ENCODE results near the gene GPANK1. TPM values are rescaled to one million over a fixed set of nuclear protein-coding genes. Genes with fewer than 3 reads are reported as not detected.

Gene GPANK1
- total RNA-seq, 1 experiment from 2014 or later = 24.9 TPM

DNA sequence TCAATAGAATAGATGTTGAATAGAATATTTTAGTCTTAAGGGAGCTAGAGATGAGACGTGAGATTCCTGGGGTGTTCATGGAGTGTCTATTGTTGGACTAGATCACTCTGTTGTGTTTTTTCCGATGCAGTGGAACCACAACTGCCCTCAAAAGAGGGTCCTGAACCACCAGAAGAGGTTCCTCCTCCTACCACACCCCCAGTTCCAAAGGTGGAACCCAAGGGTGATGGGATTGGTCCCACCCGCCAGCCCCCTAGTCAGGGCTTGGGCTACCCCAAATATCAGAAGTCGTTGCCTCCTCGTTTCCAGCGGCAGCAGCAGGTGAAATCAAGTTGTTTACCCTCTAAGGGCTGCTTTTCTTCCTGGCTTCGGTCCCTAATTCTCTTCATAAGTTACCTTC, 35.8 kb downstream of the GPANK1 start:
- DNase-seq (ENCODE audit: low spot score) = no peak
- in situ Hi-C loops (cut with HindIII; ENCODE audit: low sequenced_read_pairs) = no loop called here

DNA sequence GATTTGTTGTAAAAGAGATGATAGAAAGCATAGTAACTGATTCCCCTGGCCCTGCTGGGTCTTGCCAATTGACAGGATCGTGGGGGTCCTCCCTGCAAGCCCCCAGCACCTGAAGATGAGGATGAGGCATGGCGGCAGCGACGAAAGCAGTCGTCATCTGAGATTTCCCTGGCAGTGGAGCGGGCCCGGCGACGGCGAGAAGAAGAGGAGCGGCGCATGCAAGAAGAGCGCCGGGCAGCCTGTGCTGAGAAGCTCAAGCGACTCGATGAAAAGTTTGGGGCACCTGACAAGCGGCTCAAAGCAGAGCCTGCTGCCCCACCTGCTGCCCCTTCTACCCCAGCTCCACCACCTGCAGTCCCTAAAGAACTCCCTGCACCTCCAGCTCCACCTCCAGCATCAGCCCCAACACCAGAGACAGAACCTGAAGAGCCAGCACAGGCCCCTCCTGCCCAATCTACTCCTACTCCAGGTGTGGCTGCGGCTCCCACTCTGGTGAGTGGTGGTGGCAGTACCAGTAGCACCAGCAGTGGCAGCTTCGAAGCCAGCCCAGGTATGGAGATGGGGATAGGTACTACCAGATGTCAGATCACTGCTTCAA, 37.0 kb downstream of the GPANK1 start:
- DNase-seq (ENCODE audit: low spot score) = no peak
- in situ Hi-C loops (cut with HindIII; ENCODE audit: low sequenced_read_pairs) = no loop called here

DNA sequence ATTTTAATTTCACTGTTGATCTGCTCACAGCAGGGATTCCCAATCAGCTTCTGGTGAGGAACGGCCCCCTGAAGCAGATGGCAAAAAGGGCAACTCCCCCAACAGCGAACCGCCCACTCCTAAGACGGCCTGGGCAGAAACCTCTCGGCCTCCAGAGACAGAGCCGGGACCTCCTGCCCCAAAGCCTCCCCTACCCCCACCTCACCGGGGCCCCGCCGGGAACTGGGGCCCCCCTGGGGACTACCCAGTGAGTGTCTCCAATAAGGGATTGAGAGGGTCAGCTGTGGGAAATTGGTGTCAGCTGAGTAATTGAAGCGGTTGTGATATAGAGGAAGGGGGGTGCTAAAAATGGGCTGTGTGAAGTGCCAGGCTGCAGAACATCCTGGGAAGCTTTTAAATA, 37.8 kb downstream of the GPANK1 start:
- in situ Hi-C loops (cut with HindIII; ENCODE audit: low sequenced_read_pairs) = no loop called here
- DNase-seq (ENCODE audit: low spot score) = no peak

DNA sequence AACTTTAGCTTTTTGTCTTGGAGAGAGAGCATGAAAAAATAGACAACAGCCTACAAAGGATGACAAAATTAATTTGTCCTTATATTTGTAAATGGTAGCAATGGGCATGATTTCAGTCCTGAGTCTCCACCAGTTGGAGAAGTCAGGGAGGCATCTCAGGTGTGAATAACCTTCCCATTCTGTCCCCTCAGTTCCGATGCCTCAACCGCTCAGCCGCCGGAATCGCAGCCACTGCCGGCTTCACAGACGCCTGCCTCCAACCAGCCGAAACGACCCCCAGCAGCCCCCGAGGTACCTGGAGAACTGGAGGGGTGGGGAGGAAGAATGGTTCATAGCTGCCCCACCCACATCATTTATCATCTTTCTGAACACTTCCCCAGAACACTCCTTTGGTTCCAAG, 40.7 kb downstream of the GPANK1 start:
- no peak for DNase-seq (ENCODE audit: low spot score)

DNA sequence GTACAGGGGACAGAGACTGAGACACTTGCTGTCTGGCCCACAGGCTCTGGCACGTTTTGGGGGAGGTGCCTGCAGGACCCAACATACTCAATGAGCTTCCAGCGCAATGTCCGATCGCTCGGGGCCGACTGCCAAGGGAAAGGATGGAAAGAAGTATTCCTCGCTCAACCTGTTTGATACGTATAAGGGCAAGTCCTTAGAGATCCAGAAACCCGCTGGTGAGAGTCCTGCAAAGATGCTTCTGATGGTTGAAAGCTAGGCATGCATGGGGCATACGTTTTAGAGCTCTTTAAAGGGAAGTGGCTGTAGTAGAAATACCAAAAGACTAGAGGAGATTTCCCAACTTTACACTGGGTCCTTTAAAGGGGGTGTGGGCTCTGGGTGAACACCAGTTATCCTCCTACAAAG, 42.1 kb downstream of the GPANK1 start:
- DNase-seq (ENCODE audit: low spot score) = no peak
- in situ Hi-C loops (cut with HindIII; ENCODE audit: low sequenced_read_pairs) = no loop called here

More for the DNA sequence above, 40.7 kb downstream of the GPANK1 start:
- in situ Hi-C loops (cut with HindIII; ENCODE audit: low sequenced_read_pairs) = no loop called here

DNA sequence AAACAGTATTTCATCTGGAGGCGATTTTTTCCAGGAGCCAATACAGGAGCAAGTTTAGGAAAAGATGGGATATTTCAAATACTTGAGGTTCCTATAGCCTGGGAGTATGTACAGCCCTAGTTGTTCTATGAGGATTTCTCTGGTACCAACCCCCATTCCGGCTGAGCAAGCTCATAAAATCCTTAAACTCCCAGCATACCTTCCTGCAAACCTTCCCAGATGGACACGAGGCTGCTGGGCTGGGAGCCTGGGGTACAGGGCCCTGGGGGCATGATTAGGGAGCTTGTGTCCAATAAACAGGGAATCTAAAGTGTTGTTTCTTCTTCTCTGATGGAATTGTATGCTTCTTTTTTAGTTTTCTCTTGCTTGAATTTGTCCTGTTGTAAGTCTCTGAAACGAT, 42.8 kb downstream of the GPANK1 start:
- peak; percentile 23 for DNase-seq (ENCODE audit: low spot score)
- in situ Hi-C loops (cut with HindIII; ENCODE audit: low sequenced_read_pairs) = no loop called here

DNA sequence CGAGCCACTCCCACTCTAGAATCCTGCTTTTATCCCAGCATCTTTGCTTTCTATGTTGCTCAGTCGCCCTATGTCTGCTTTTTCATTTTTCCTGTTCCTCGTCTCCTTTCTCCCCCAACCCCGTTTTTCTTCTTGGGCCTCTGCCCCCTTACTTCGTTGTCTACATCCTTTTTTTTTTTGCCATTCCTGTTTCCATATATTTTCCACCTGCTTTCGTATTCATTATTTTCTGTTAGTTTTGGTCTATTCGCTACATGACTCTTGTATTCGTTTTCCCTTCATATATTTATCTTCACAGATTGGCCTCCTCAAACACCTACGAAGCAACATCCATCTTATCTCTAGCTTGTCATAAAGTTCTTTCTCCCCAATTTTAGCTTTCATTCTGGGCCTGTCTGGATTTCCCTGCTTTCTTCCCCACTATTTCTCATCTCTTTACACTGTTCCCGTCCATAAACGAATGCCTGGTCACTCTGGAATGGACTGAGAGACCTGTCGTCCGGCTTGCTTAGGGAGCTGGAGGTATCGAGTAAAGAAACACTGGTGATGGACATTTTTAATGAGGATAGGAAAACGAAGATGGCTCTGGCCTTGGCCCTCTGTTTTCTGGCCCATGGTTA, 43.4 kb downstream of the GPANK1 start:
- DNase-seq (ENCODE audit: low spot score) = peak; percentile 26
- in situ Hi-C loops (cut with HindIII; ENCODE audit: low sequenced_read_pairs) = no loop called here

DNA sequence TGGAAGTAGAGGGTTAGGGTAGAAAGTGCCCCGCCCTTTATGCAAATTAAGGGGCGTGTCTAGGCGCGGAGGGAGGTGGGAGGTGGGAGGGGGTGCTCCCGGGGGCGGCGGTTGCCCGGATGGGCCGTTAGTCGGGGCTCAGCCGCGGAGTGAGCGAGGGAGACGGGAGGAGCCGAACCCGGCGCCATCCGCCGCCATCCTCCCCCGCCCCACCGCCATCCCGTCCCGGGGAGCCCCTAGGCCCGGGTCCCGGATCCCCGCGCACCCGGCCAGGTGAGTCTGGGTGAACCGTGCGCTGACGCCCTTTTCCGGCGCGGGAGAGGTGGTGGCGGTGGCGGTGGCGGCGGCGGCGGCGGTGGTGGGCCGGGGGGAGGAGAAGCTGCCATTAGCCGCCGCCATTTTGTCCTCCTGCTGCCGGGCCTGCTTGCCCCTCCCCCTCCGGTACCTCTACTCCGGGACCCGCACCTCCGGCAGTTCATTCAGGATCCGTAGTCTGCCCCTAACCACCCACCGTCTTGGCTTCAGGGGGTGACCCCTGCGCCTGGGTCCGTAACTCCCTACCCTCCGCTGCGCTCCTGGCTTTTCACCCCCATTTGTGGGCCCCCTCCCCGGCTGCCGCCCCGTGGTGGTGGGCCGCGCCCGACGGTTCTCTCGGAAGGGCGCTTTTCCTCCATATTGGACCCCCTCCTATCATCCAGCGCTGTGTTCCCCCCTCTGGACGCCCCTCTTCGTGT, 44.0 kb downstream of the GPANK1 start, which contains the start of gene PRRC2A:
Gene PRRC2A (plus strand): TSS at position 130 of the 734 bp plus-strand sequence. CDS start 2,075 bp downstream, outside the sequence.
- peak; percentile 65 for DNase-seq (ENCODE audit: low spot score)
- in situ Hi-C loops (cut with HindIII; ENCODE audit: low sequenced_read_pairs) = no loop called here

DNA sequence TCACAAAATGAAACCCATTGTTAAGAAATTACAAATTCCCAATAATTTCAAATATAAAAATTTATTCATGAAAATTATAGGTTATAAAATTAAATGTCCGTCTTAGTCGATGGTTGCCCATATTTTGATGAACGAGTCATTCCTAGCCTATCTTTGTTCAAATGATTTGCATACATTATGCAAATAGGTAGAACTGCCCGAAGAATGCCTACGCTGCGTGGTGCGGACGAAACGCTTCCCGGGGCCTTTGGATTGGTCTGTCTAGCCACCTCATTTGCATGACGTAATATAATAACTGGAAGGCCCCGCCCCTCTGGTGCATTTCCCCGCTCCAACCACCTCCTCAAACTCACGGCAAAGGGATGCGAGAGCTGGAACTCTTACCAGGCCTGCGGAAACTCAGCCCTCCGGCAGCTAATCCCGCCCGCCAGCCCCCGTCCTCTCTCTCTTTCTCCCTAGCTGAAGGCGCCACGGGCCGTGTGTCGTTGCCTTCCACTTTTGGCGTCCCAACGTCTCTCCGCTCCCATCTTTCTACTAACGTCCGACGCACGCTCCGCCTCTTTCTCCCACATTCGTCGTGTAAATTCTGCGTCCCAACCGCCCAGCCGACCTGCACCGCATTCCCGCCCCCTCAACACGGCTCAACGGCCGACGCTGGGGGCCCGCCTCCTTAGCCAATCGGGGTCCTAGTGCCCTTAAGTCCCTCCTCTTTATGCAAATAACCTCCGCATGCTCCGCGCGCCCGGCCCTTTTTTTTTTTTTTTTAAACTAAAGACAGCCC, 44.8 kb downstream of the GPANK1 start:
- DNase-seq (ENCODE audit: low spot score) = peak; percentile 100
- in situ Hi-C loops (cut with HindIII; ENCODE audit: low sequenced_read_pairs) = no loop called here

DNA sequence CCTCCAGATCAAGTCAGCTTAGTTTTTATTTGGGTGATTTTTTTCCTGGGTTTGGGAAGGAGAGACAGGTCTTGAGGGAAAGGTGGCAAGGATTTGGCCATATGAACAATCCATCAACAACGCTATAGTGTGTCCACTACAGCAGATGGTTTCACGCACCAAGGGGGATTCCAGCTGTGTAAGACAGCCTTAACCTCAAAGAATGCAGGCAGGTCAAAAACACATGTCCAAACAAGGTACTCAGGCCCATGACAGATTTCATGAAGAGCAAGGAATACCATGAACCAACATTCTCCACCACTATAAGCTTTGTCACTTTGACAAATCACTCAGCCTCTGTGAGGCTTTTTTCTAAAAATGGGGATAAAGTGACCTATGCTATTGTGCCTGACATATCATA, 47.8 kb downstream of the GPANK1 start:
- no peak for DNase-seq (ENCODE audit: low spot score)
- in situ Hi-C loops (cut with HindIII; ENCODE audit: low sequenced_read_pairs) = no loop called here

DNA sequence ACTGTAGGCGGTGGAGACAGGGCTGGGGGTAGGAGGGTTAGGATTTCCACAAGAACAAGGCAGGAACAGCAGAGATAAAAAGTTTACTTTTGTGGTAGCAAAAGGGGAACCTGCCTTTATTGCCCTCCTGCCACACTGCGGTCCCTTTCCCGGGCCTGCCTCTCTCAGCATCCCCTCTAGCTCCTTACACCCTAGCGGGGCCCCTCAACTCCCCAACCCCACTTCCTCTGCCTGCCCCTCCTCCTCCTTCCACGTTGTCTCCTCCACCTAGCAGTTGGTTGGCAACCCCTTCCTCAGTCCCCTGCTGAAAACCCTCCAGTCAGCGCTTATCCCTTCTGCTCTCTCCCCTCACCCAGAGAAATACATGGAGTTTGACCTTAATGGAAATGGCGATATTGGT, 49.0 kb downstream of the GPANK1 start:
- in situ Hi-C loops (cut with HindIII; ENCODE audit: low sequenced_read_pairs) = no loop called here
- no peak for DNase-seq (ENCODE audit: low spot score)

DNA sequence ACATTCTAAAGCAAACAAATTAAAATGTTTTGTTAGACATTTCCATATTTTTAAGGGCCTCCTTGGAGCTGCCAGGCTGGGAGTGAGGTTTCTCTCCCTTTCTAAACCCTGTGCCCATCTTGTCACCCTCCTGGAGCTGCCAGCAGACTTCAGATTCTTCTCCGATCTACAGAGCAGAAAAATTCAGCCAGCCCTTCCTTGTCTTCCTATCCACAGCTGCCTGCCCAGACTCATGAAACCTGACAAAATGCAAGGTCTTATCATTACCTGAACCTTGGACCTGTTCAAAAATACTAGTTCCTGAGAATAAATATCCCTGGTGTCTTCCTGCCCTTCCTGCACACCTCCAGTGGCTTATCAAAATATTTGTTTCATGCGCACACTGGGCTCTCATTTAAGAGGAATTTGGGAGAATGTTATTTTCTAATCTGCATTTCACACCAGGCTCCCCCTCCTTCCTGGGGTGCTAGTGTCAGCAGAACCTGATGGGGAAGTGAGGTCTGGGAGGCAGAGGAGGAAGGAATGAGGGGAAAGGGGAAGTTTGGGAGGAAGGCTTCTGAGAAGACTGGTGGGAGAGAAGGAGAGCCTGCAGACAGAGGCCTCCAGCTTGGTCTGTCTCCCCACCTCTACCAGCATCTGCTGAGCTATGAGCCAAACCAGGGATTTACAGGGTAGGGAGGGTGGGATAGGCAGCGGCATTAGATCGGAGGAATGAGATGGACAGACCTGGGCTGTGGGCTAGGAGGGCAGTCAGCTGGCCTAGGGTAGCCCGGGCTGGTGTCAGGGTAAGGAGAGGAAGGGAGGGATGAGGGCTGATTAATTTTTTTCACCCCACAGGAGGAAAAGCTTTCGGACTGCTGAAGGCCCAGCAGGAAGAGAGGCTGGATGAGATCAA, 49.9 kb downstream of the GPANK1 start, which contains the start of gene AIF1:
Gene AIF1 (plus strand): TSS at position 551 of the 895 bp plus-strand sequence. CDS start 96 bp downstream, at position 647.
- in situ Hi-C loops (cut with HindIII; ENCODE audit: low sequenced_read_pairs) = no loop called here
- DNase-seq (ENCODE audit: low spot score) = no peak

DNA sequence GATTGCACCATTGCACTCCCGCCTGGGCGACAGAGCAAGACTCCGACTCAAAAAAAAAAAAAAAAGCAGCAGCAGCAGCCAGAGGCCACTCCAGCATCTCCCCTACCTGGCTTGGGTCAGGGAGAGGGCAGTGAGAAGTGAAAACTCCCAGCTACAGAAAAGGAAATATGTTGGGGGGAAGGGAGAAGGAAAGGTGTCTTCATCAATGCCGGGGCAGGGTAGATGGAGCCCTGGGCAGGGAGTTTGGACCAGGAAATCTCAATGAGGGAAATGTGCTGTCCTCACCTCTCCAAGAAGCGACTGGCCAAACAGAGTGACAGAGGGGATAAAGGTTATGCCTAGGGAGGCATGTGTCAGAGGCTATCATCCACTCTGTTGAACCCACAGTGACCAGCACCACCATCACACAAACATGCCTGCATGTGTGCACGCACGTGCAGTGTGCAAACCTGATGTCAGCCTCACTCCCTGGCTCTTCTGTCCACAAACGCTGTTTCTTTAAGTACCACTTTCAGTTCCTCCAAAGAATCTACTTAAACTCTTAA, 50.6 kb downstream of the GPANK1 start:
- in situ Hi-C loops (cut with HindIII; ENCODE audit: low sequenced_read_pairs) = no loop called here
- DNase-seq (ENCODE audit: low spot score) = no peak

Other genes with a start within 250 kb of the GPANK1 start
- gene MICB, start 166.9 kb downstream of the GPANK1 start, total RNA-seq (2014; rRNA removed; shearing (Covaris generic)) = 15.0 and 18.3 TPM in 2 replicates
- 2.1 TPM in 1 of 2 replicates, not detected in the other for gene MCCD1, start 136.0 kb downstream of the GPANK1 start, total RNA-seq (2014; rRNA removed; shearing (Covaris generic))
- 771 and 792 TPM in 2 replicates for gene DDX39B, start 123.0 kb downstream of the GPANK1 start, total RNA-seq (2014; rRNA removed; shearing (Covaris generic))
- gene ATP6V1G2, start 118.4 kb downstream of the GPANK1 start, total RNA-seq (2014; rRNA removed; shearing (Covaris generic)) = 3.8 and 4.9 TPM in 2 replicates
- 19.8 and 24.9 TPM in 2 replicates for gene NFKBIL1, start 117.4 kb downstream of the GPANK1 start, total RNA-seq (2014; rRNA removed; shearing (Covaris generic))
- gene LTA, start 92.7 kb downstream of the GPANK1 start, total RNA-seq (2014; rRNA removed; shearing (Covaris generic)) = not detected in 2 replicates
- 0.14 TPM in 1 of 2 replicates, not detected in the other for gene TNF, start 89.4 kb downstream of the GPANK1 start, total RNA-seq (2014; rRNA removed; shearing (Covaris generic))
- 0.51 TPM in 1 of 2 replicates, not detected in the other for gene LTB, start 82.6 kb downstream of the GPANK1 start, total RNA-seq (2014; rRNA removed; shearing (Covaris generic))
- not detected in 2 replicates for gene LST1, start 78.7 kb downstream of the GPANK1 start, total RNA-seq (2014; rRNA removed; shearing (Covaris generic))
- not detected in 2 replicates for gene NCR3, start 72.0 kb downstream of the GPANK1 start, total RNA-seq (2014; rRNA removed; shearing (Covaris generic))
- 36.6 and 57.5 TPM in 2 replicates for gene AIF1, start 49.8 kb downstream of the GPANK1 start, total RNA-seq (2014; rRNA removed; shearing (Covaris generic))
- 62.1 and 62.4 TPM in 2 replicates for gene PRRC2A, start 44.3 kb downstream of the GPANK1 start, total RNA-seq (2014; rRNA removed; shearing (Covaris generic))
- 257 and 311 TPM in 2 replicates for gene BAG6, start 12.3 kb downstream of the GPANK1 start, total RNA-seq (2014; rRNA removed; shearing (Covaris generic))
- gene APOM, start 9.1 kb downstream of the GPANK1 start, total RNA-seq (2014; rRNA removed; shearing (Covaris generic)) = 2.3 and 3.6 TPM in 2 replicates
- gene C6orf47, start 4.2 kb downstream of the GPANK1 start, total RNA-seq (2014; rRNA removed; shearing (Covaris generic)) = 12.4 and 16.2 TPM in 2 replicates
- gene CSNK2B, start 1.1 kb upstream of the GPANK1 start, total RNA-seq (2014; rRNA removed; shearing (Covaris generic)) = 105 and 107 TPM in 2 replicates
- gene LY6G5B, start 5.0 kb upstream of the GPANK1 start, total RNA-seq (2014; rRNA removed; shearing (Covaris generic)) = 2.0 TPM in 1 of 2 replicates, not detected in the other
- gene LY6G5C, start 16.1 kb upstream of the GPANK1 start, total RNA-seq (2014; rRNA removed; shearing (Covaris generic)) = not detected in 2 replicates
- 43.9 and 47.3 TPM in 2 replicates for gene ABHD16A, start 38.3 kb upstream of the GPANK1 start, total RNA-seq (2014; rRNA removed; shearing (Covaris generic))
- gene LY6G6F, start 41.9 kb upstream of the GPANK1 start, total RNA-seq (2014; rRNA removed; shearing (Covaris generic)) = 1.1 TPM in 1 of 2 replicates, not detected in the other
- not detected in 2 replicates for gene LY6G6D, start 50.4 kb upstream of the GPANK1 start, total RNA-seq (2014; rRNA removed; shearing (Covaris generic))
- gene LY6G6C, start 56.7 kb upstream of the GPANK1 start, total RNA-seq (2014; rRNA removed; shearing (Covaris generic)) = not detected in 2 replicates
- gene MPIG6B, start 58.4 kb upstream of the GPANK1 start, total RNA-seq (2014; rRNA removed; shearing (Covaris generic)) = not detected in 2 replicates
- gene DDAH2, start 64.3 kb upstream of the GPANK1 start, total RNA-seq (2014; rRNA removed; shearing (Covaris generic)) = 141 and 183 TPM in 2 replicates
- gene CLIC1, start 71.5 kb upstream of the GPANK1 start, total RNA-seq (2014; rRNA removed; shearing (Covaris generic)) = 868 and 869 TPM in 2 replicates
- gene MSH5, start 75.0 kb upstream of the GPANK1 start, total RNA-seq (2014; rRNA removed; shearing (Covaris generic)) = 3.2 and 7.1 TPM in 2 replicates
- 13.0 and 15.4 TPM in 2 replicates for gene SAPCD1, start 97.7 kb upstream of the GPANK1 start, total RNA-seq (2014; rRNA removed; shearing (Covaris generic))
- 0.78 and 1.7 TPM in 2 replicates for gene VWA7, start 112.3 kb upstream of the GPANK1 start, total RNA-seq (2014; rRNA removed; shearing (Covaris generic))
- gene VARS1, start 130.8 kb upstream of the GPANK1 start, total RNA-seq (2014; rRNA removed; shearing (Covaris generic)) = 133 and 152 TPM in 2 replicates
- 64.0 and 104 TPM in 2 replicates for gene LSM2, start 142.0 kb upstream of the GPANK1 start, total RNA-seq (2014; rRNA removed; shearing (Covaris generic))
- gene HSPA1L, start 150.3 kb upstream of the GPANK1 start, total RNA-seq (2014; rRNA removed; shearing (Covaris generic)) = 0.75 and 0.98 TPM in 2 replicates
- 0.25 TPM in 1 of 2 replicates, not detected in the other for gene HSPA1A, start 150.5 kb upstream of the GPANK1 start, total RNA-seq (2014; rRNA removed; shearing (Covaris generic))
- gene HSPA1B, start 162.7 kb upstream of the GPANK1 start, total RNA-seq (2014; rRNA removed; shearing (Covaris generic)) = 201 and 209 TPM in 2 replicates
- gene NEU1, start 197.8 kb upstream of the GPANK1 start, total RNA-seq (2014; rRNA removed; shearing (Covaris generic)) = 212 and 231 TPM in 2 replicates
- gene SLC44A4, start 214.0 kb upstream of the GPANK1 start, total RNA-seq (2014; rRNA removed; shearing (Covaris generic)) = 0.18 and 0.41 TPM in 2 replicates
- gene EHMT2, start 232.7 kb upstream of the GPANK1 start, total RNA-seq (2014; rRNA removed; shearing (Covaris generic)) = 57.7 and 95.3 TPM in 2 replicates
- 20.0 and 22.3 TPM in 2 replicates for gene ZBTB12, start 237.1 kb upstream of the GPANK1 start, total RNA-seq (2014; rRNA removed; shearing (Covaris generic))